ENCODE results near the gene MRPL10.
A peak's percentile ranks its signal among the peaks of the same experiment; 100 is the strongest.

MRPL10 gene

DNA sequence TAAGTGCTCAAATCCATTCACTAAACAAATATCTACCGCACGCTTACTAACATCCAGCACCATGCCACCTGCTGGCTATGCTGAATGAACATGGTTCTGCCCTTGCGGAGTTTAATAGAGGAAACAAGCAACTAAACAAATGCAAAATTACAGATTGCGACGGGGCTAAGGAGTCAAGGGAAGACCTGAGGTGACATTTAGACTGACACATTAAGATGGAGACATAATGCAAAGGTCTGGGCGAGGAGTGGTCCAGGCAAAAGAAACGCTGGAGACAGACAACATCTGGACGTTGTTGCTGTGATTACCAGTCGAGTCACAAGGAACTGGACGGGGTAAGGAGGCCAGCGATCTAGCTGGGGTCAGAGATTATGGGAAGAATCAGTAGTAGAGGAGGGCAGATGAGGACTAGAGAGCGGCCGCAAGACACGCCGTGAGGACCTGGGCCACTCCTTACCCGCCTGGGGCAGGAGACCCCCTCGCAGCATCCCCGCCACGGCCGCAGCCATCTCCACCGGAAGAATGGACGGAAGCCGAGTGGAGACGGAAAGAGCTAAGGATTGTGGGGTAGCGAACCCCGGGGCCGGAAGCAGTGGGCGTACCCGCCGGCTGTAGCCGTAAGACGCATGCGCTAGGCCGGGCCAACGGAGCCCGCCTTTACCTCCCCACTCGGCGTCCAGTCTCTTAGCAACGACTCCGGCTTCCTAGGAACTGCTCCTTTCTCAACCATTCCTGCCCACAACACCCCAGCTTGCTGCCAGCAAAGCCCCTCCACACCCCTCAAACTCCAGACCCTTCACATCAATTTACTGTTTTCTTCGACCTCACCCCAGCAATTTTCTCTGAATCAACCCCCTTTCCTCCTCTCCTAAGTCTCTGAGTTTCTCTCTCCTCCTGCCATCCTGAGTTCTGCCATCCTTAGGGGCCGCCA, at the start of gene MRPL10, which contains the start of gene LRRC46:
Gene MRPL10, minus strand, starts transcription at position 539 of the 931 bp plus-strand sequence. Its CDS starts 30 bp downstream, at position 509.
Gene LRRC46, plus strand, starts transcription at position 668 of the 931 bp plus-strand sequence. CDS start 320 bp downstream, outside the sequence.
- TF ChIP-seq, protein P1, sequence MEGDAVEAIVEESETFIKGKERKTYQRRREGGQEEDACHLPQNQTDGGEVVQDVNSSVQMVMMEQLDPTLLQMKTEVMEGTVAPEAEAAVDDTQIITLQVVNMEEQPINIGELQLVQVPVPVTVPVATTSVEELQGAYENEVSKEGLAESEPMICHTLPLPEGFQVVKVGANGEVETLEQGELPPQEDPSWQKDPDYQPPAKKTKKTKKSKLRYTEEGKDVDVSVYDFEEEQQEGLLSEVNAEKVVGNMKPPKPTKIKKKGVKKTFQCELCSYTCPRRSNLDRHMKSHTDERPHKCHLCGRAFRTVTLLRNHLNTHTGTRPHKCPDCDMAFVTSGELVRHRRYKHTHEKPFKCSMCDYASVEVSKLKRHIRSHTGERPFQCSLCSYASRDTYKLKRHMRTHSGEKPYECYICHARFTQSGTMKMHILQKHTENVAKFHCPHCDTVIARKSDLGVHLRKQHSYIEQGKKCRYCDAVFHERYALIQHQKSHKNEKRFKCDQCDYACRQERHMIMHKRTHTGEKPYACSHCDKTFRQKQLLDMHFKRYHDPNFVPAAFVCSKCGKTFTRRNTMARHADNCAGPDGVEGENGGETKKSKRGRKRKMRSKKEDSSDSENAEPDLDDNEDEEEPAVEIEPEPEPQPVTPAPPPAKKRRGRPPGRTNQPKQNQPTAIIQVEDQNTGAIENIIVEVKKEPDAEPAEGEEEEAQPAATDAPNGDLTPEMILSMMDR (IDR thresholded peaks at IDR 0.05; ENCODE audit: extremely low read depth, missing control alignments) = no peak
- peak; percentile 96 for DNase-seq (ENCODE audit: low spot score)

DNA sequence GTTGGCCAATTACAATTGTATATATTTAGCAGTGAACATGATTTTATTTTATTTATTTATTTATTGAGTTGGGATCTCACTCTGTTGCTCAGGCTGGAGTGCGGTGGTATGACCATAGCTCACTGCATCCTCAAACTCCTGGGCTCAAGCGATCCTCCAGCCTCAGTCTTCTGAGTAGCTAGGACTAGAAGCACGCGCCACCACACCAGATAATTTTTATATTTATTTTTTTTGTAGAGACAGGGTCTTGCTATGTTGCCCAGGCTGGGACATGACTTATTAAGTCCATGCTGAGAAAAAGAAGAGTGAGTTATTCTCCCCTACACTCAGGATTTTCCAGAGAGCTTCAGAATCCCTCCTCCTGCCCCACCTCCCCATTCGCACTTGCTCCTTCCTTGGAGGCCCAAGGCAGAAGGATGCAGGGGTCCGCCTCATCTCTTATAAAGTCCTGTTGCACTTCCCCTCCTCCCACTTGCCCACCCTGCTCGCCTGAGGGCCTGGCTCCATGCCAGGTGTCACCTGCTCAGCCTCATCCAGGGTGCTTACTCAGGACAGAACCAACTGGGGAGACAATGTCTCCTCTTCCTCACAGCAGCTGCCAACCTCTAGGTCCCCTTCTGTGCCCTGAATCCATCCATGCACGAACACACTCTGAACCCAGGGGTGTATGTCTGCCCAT, 48.6 kb upstream of the MRPL10 start:
- no peak for DNase-seq (ENCODE audit: low spot score)
- TF ChIP-seq, protein P1 (IDR thresholded peaks at IDR 0.05; ENCODE audit: extremely low read depth, missing control alignments) = no peak

DNA sequence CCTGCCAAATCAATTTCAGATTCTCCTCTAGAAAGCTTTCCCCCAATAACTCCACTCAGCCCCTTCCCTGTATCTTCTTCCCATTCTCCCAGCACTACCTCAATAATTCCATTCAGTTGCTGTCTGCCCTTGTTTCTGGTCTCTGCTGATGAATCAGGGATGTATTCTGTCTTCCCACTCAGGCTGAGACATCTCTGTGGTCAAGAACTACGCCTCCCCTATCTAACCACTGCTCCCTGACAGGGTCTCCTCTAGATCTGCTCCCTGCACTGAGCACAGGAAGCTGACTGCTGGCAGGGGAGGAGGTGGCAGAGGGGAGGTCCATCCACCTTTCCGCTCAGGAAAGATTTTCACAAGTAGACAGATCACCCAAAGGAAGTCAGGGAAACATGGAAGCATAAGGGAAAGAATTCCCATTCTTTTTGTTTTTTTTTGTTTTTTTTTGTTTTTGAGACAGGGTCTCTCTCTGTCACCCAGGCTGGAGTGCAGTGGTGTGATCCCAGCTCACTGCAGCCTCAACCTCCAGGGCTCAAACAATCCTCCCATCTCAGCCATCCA, 47.8 kb upstream of the MRPL10 start:
- TF ChIP-seq, protein P1 (IDR thresholded peaks at IDR 0.05; ENCODE audit: extremely low read depth, missing control alignments) = no peak
- no peak for DNase-seq (ENCODE audit: low spot score)

DNA sequence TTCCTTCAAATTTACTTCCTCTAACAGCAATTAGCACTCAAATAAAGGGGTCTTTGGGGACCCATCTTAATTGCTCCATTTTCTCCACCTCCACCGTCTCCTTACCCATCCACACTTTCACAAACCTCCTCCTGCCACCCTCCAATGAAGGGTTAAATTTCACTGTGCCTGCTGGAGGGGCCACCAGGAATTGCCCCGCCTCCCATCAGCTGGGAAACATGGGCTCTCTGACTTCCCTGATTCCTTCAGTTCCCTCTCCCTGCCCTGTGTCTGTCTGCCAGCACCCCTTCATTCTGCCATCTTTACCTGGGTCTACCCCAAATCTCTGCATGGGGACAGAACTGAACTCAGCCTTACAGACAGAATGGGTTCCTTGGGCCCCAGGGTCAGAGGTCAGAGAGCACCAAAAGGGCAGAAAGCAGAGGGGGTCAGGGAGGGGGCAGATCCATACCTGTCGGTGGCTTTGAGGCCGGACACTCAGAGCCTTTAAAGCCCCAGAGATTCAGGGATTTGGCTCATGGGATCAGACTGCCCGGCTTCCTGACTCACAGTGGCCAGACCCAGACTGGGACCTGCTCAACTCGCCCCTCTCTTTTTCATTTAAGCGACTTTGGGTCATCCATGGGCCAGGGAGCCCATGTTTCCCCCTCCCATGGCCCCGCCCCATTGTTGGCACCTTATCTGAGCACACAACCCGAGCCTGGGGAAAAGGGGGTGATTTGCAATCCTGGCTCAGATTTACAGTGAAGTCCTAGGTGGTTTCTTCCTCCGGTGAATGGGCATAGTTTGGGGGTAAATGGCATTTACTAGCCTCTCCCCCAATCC, 47.1 kb upstream of the MRPL10 start:
- DNase-seq (ENCODE audit: low spot score) = no peak
- TF ChIP-seq, protein P1 (IDR thresholded peaks at IDR 0.05; ENCODE audit: extremely low read depth, missing control alignments) = no peak

DNA sequence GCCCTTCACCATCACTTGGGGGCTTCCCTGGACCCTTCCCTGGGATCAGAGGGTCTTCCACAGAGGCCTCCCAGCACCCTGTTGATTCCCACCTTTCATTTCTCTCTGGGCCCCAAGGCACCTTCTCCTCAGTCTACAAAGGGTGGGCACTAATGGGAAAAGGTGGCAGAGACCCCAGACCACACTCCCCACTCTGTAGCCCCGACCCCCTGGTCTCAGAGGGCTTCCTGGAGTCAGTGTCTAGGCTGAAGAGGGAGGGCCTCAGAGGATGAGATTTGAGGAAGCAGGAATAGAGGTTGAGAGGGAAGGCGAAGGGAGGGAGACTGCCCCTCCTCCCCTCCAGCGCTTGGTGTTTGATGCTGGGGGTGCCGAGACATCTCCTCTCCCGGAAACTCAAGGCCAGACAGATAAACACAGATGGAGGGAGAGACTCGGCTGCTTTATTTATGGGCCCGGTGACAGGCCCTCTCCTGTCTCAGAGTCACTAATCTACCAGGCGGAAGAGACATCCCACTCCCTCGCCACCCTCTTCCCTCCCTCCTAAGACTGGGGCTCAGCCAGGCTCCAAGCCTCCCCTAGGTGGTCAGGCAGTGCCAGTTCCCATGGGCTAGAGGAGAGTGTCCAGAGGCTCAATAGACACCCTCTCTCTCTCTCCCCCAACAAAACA, 46.2 kb upstream of the MRPL10 start:
- DNase-seq (ENCODE audit: low spot score) = no peak
- TF ChIP-seq, protein P1 (IDR thresholded peaks at IDR 0.05; ENCODE audit: extremely low read depth, missing control alignments) = no peak
